Vagina (tissue), 2 donors: ENCODE results near the gene ADGRL3.
"Not testable (repeated sequence)": the region's sequence is repeated elsewhere in the genome, so short reads cannot be mapped to it uniquely, and the experiment has no call there.

Experiments used
- POLR2A ChIP-seq, 2 donors: fragments of 450-650 bp; IDR thresholded peaks; one replicate each; pipeline ENCODE4 v1.6.1; 2017; ENCODE audit warnings: antibody characterized with exemption in 2 of 2, mild to moderate bottlenecking in 2 of 2, moderate library complexity in 2 of 2
- TF ChIP-seq, protein P1 (sequence below), 3 experiments: fragments of 450-650 bp in 2 of 3; fragments of 200-600 bp in 1 of 3; sonication (generic) in 1 of 3; IDR thresholded peaks; one replicate each; pipeline ENCODE4 v1.5.1; 2017 to 2019; ENCODE audit warnings: antibody characterized with exemption in 3 of 3, mild to moderate bottlenecking in 2 of 3, moderate library complexity in 2 of 3

DNA sequence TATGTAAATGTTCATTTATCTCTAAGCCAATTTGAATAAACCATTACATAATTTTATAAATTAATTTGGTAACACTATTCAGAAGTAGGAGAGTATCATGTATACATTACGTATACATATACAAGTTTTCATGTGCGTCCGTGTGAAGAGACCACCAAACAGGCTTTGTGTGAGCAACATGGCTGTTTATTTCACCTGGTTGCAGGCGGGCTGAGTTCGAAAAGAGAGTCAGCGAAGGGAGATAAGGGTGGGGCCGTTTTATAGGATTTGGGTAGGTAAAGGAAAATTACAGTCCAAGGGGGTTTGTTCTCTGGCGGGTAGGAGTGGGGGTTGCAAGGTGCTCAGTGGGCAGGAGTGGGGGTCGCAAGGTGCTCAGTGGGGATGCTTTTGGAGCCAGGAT, 564.0 kb downstream of the ADGRL3 start:
- TF ChIP-seq, protein P1, sequence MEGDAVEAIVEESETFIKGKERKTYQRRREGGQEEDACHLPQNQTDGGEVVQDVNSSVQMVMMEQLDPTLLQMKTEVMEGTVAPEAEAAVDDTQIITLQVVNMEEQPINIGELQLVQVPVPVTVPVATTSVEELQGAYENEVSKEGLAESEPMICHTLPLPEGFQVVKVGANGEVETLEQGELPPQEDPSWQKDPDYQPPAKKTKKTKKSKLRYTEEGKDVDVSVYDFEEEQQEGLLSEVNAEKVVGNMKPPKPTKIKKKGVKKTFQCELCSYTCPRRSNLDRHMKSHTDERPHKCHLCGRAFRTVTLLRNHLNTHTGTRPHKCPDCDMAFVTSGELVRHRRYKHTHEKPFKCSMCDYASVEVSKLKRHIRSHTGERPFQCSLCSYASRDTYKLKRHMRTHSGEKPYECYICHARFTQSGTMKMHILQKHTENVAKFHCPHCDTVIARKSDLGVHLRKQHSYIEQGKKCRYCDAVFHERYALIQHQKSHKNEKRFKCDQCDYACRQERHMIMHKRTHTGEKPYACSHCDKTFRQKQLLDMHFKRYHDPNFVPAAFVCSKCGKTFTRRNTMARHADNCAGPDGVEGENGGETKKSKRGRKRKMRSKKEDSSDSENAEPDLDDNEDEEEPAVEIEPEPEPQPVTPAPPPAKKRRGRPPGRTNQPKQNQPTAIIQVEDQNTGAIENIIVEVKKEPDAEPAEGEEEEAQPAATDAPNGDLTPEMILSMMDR (IDR thresholded peaks at IDR 0.05) = not testable (repeated sequence)
- TF ChIP-seq POLR2A (IDR thresholded peaks at IDR 0.05) = not testable (repeated sequence)
